ENCODE measurements around the gene KCNQ4. TPM values are rescaled to one million over a fixed set of nuclear protein-coding genes. Genes with fewer than 3 reads are reported as not detected.

Gene KCNQ4
- polyA plus RNA-seq, 1 donor from 2014 or later, result not detected

DNA sequence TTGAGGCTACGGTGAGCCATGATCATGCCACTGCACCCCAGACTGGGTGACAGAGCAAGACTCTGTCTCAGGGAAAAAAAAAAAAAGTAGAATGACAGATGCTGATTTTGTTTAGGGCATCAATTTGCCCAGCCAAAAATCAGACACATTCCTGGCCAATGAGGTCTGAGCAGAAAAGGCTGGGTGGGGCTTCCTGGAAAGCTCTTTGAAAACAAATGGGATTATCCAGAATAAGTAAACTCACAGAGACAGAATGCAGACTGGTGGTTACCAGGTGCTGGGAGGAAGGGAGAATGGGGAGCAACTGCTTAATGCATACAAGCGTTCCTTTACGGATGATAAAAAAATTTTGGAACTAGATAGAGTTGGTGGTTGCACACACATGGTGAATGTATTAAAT lies 88.7 kb downstream of the KCNQ4 start:
- Histone ChIP-seq H3K36me3 (ENCODE audit: insufficient read depth, low read length) (no peaks in the 10 kb centered on the region), H3F3A (ENCODE audit: insufficient read depth, low read length, poor library complexity, severe bottlenecking) (no peaks in the 10 kb centered on the region), H2AFZ (ENCODE audit: low read depth, low read length) (no peak overlapping the region), H3K27ac (ENCODE audit: low read length) (no peak overlapping the region), H3K27me3 (ENCODE audit: insufficient read depth, low read depth, low read length) (no peaks in the 10 kb centered on the region), H3K9me3 (ENCODE audit: low read length) (no peaks in the 10 kb centered on the region), H3K4me3 (ENCODE audit: low read length) (no peak overlapping the region), H3K9ac (ENCODE audit: low read length) (no peak overlapping the region), H3K79me2 (replicated peaks; ENCODE audit: insufficient read depth, low read length) (no peaks in the 10 kb centered on the region), H4K20me1 (ENCODE audit: insufficient read depth) (no peaks in the 10 kb centered on the region), H3K9me2 (ENCODE audit: insufficient read depth, low read length) (no peaks in the 10 kb centered on the region), H3K4me2 (ENCODE audit: low read length) (no peak overlapping the region)
- TF ChIP-seq MXI1 (conservative IDR thresholded peaks at IDR 0.05; ENCODE audit: poor library complexity, severe bottlenecking), result no peak
- TF ChIP-seq TAF1 (IDR thresholded peaks at IDR 0.05; ENCODE audit: low read depth), result no peak
- no peak for TF ChIP-seq RAD21 (conservative IDR thresholded peaks at IDR 0.05)

GRCh38 chr1:40873863-40874472 lies 90.4 kb downstream of the KCNQ4 start:
- no peak overlapping the region for H3K27ac ChIP-seq (ENCODE audit: low read length)
- H3K9me3 ChIP-seq (ENCODE audit: low read length), result no peaks in the 10 kb centered on the region
- H3K79me2 ChIP-seq (replicated peaks; ENCODE audit: insufficient read depth, low read length), result no peaks in the 10 kb centered on the region
- no peaks in the 10 kb centered on the region for H3K9me2 ChIP-seq (ENCODE audit: insufficient read depth, low read length)
- no peak overlapping the region for H3K4me2 ChIP-seq (ENCODE audit: low read length)
- no peaks in the 10 kb centered on the region for H3K36me3 ChIP-seq (ENCODE audit: insufficient read depth, low read length)
- no peak overlapping the region for H2AFZ ChIP-seq (ENCODE audit: low read depth, low read length)
- H3K9ac ChIP-seq (ENCODE audit: low read length), result no peak overlapping the region
- no peak overlapping the region for H3K4me3 ChIP-seq (ENCODE audit: low read length)
- TF ChIP-seq EP300 (conservative IDR thresholded peaks at IDR 0.05; ENCODE audit: poor library complexity, severe bottlenecking), result no peak
- TF ChIP-seq TAF1 (IDR thresholded peaks at IDR 0.05; ENCODE audit: low read depth), result no peak
- TF ChIP-seq, protein P1, sequence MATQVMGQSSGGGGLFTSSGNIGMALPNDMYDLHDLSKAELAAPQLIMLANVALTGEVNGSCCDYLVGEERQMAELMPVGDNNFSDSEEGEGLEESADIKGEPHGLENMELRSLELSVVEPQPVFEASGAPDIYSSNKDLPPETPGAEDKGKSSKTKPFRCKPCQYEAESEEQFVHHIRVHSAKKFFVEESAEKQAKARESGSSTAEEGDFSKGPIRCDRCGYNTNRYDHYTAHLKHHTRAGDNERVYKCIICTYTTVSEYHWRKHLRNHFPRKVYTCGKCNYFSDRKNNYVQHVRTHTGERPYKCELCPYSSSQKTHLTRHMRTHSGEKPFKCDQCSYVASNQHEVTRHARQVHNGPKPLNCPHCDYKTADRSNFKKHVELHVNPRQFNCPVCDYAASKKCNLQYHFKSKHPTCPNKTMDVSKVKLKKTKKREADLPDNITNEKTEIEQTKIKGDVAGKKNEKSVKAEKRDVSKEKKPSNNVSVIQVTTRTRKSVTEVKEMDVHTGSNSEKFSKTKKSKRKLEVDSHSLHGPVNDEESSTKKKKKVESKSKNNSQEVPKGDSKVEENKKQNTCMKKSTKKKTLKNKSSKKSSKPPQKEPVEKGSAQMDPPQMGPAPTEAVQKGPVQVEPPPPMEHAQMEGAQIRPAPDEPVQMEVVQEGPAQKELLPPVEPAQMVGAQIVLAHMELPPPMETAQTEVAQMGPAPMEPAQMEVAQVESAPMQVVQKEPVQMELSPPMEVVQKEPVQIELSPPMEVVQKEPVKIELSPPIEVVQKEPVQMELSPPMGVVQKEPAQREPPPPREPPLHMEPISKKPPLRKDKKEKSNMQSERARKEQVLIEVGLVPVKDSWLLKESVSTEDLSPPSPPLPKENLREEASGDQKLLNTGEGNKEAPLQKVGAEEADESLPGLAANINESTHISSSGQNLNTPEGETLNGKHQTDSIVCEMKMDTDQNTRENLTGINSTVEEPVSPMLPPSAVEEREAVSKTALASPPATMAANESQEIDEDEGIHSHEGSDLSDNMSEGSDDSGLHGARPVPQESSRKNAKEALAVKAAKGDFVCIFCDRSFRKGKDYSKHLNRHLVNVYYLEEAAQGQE (IDR thresholded peaks at IDR 0.05; ENCODE audit: borderline replicate concordance), result no peak
- TF ChIP-seq RAD21 (conservative IDR thresholded peaks at IDR 0.05), result no peak
- TF ChIP-seq POLR2AphosphoS5 (IDR thresholded peaks at IDR 0.05), result no peak
- no peak for TF ChIP-seq SMC3 (conservative IDR thresholded peaks at IDR 0.05; ENCODE audit: poor library complexity)
- TF ChIP-seq, protein P2, sequence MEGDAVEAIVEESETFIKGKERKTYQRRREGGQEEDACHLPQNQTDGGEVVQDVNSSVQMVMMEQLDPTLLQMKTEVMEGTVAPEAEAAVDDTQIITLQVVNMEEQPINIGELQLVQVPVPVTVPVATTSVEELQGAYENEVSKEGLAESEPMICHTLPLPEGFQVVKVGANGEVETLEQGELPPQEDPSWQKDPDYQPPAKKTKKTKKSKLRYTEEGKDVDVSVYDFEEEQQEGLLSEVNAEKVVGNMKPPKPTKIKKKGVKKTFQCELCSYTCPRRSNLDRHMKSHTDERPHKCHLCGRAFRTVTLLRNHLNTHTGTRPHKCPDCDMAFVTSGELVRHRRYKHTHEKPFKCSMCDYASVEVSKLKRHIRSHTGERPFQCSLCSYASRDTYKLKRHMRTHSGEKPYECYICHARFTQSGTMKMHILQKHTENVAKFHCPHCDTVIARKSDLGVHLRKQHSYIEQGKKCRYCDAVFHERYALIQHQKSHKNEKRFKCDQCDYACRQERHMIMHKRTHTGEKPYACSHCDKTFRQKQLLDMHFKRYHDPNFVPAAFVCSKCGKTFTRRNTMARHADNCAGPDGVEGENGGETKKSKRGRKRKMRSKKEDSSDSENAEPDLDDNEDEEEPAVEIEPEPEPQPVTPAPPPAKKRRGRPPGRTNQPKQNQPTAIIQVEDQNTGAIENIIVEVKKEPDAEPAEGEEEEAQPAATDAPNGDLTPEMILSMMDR (IDR thresholded peaks at IDR 0.05; ENCODE audit: poor library complexity, severe bottlenecking), result no peak
- TF ChIP-seq MXI1 (conservative IDR thresholded peaks at IDR 0.05; ENCODE audit: poor library complexity, severe bottlenecking), result no peak
- no peak for TF ChIP-seq EZH2 (IDR thresholded peaks at IDR 0.05; ENCODE audit: borderline replicate concordance, insufficient read depth, low read length, poor library complexity, severe bottlenecking)
- no peaks in the 10 kb centered on the region for H3F3A ChIP-seq (ENCODE audit: insufficient read depth, low read length, poor library complexity, severe bottlenecking)
- H3K27me3 ChIP-seq (ENCODE audit: insufficient read depth, low read depth, low read length), result no peaks in the 10 kb centered on the region
- no peaks in the 10 kb centered on the region for H4K20me1 ChIP-seq (ENCODE audit: insufficient read depth)
